Measurements from ENCODE around the gene RAB4B.
A peak's percentile ranks its signal among the peaks of the same experiment; 100 is the strongest.
"Not testable (repeated sequence)": the region's sequence is repeated elsewhere in the genome, so short reads cannot be mapped to it uniquely, and the experiment has no call there.

Gene RAB4B

GRCh38 chr19:40781140-40781539, 3.1 kb downstream of the RAB4B start:
- no peak for DNase-seq

- DNase-seq, result no peak
Observed at GRCh38 chr19:40783711-40784110, 5.7 kb downstream of the RAB4B start.

- DNase-seq, result not testable (repeated sequence)
Observed at GRCh38 chr19:40784146-40784545, 6.1 kb downstream of the RAB4B start.

GRCh38 chr19:40785526-40785925, 7.5 kb downstream of the RAB4B start:
- no peak for DNase-seq

- DNase-seq, result no peak
Observed at GRCh38 chr19:40786060-40787037, 8.3 kb downstream of the RAB4B start.

GRCh38 chr19:40791349-40791748, 13.3 kb downstream of the RAB4B start:
- no peak for DNase-seq

GRCh38 chr19:40791996-40792395, 13.9 kb downstream of the RAB4B start:
- DNase-seq, result no peak

GRCh38 chr19:40797166-40797962, 19.3 kb downstream of the RAB4B start:
- no peak for DNase-seq

- peak; percentile 73 for DNase-seq
Observed at GRCh38 chr19:40797963-40798682, 20.1 kb downstream of the RAB4B start.

- peak; percentile 100 for DNase-seq
Observed at GRCh38 chr19:40798683-40799557, 20.9 kb downstream of the RAB4B start, which contains the start of gene EGLN2. EGLN2 (plus strand) TSS chr19:40799191; CDS start chr19:40800573, 1,382 bp downstream.

- DNase-seq, result peak; percentile 56
Observed at GRCh38 chr19:40799558-40800338, 21.7 kb downstream of the RAB4B start.

GRCh38 chr19:40800339-40800996, 22.4 kb downstream of the RAB4B start:
- no peak for DNase-seq

- no peak for DNase-seq
Observed at GRCh38 chr19:40800997-40801377, 22.9 kb downstream of the RAB4B start.

GRCh38 chr19:40801426-40802299, 23.6 kb downstream of the RAB4B start:
- no peak for DNase-seq

- DNase-seq, result peak; percentile 33
Observed at GRCh38 chr19:40802300-40803169, 24.5 kb downstream of the RAB4B start.

- DNase-seq, result no peak
Observed at GRCh38 chr19:40803170-40803856, 25.3 kb downstream of the RAB4B start.

- DNase-seq, result no peak
Observed at GRCh38 chr19:40803857-40804782, 26.1 kb downstream of the RAB4B start.

Data from suppressor macrophage treated with lipopolysaccharide for 4 hours (primary cell).